HepG2 (cell line): Measurements from ENCODE around the gene CARMIL1. TPM values are rescaled to one million over a fixed set of nuclear protein-coding genes. Genes with fewer than 3 reads are reported as not detected.

Experiments used
- ATAC-seq: fragments of 200-7000 bp; cut with Tn5 transposase; 3 replicates; pipeline ENCODE4 v1.9.1; 2020; ENCODE audit warnings: mild to moderate bottlenecking, moderate library complexity
- BruUV-seq: library from RNA; stranded (reverse); fragments of 400-500 nt; replicated peaks from 2 replicates; lab custom pipeline; 2021; lab: Mats Ljungman, UMichigan
- CTCF ChIA-PET: fragments of 300-600 bp; formaldehyde crosslinking; extraction: SDS; loops from one replicate; lab custom pipeline; 2021; ENCODE audit warnings: low total read pairs, inconsistent platforms, low intra/inter-chr PET ratio; lab: Yijun Ruan, JAX
- POLR2A ChIA-PET: fragments of 350-600 bp; sonication (Branson Sonifier 250); formaldehyde crosslinking; loops from one replicate; lab custom pipeline; 2020; ENCODE audit warnings: antibody characterized with exemption, inconsistent platforms; lab: Yijun Ruan, JAX
- DNase-seq: peaks from one replicate; pipeline ENCODE4 v3.0.0-alpha.2; 2015; ENCODE audit warnings: low spot score
- FAIRE-seq: peaks from 3 replicates; lab custom pipeline; 2011; peaks lifted over from hg19 to GRCh38; lab: Jason Lieb, UNC
- H2AFZ ChIP-seq: one replicate; pipeline ENCODE4 v1.6.1; 2011; ENCODE audit warnings: low read length, inconsistent platforms
- H3K27ac ChIP-seq: fragments of 300-600 bp; 3 replicates; pipeline ENCODE4 v1.8.0; 2011; ENCODE audit warnings: mixed run types, mild to moderate bottlenecking, mixed read lengths, low read length, inconsistent platforms; ENCODE audit not compliant: insufficient read depth; ENCODE audit errors: extremely low read length
- H3K27me3 ChIP-seq, 2 experiments: fragments of 200-600 bp in 1 of 2; 2 replicates in 1 of 2; 3 replicates in 1 of 2; pipeline versions ENCODE4 v1.6.0 to v1.8.0; 2011; ENCODE audit warnings: low read length in 2 of 2, mild to moderate bottlenecking in 2 of 2, moderate library complexity in 2 of 2, inconsistent platforms in 1 of 2; ENCODE audit not compliant: insufficient read depth in 2 of 2, control insufficient read depth in 1 of 2
- H3K36me3 ChIP-seq, 2 experiments: fragments of 200-600 bp in 1 of 2; replicated peaks in 1 of 2; 2 replicates in 1 of 2; 3 replicates in 1 of 2; pipeline versions ENCODE4 v1.5.1 to v1.8.0; 2011; ENCODE audit warnings: low read length in 2 of 2, inconsistent platforms in 1 of 2; ENCODE audit not compliant: insufficient read depth in 2 of 2, control insufficient read depth in 1 of 2
- H3K4me1 ChIP-seq: 2 replicates; pipeline ENCODE4 v1.5.1; 2012; ENCODE audit warnings: low read length, inconsistent platforms; ENCODE audit not compliant: insufficient read depth
- H3K4me2 ChIP-seq: 2 replicates; pipeline ENCODE4 v1.6.0; 2011; ENCODE audit warnings: low read depth, low read length, inconsistent platforms
- H3K4me3 ChIP-seq, 3 experiments: fragments of 200-600 bp in 1 of 3; sonication (generic), shearing (Covaris generic) in 1 of 3; replicated peaks in 1 of 3; 2 replicates each; pipeline ENCODE4 v1.5.1; 2011 to 2016; ENCODE audit warnings: low read length in 3 of 3, inconsistent platforms in 2 of 3, low read depth in 2 of 3, mild to moderate bottlenecking in 2 of 3, control low read depth in 1 of 3, mixed read lengths in 1 of 3; ENCODE audit not compliant: insufficient read depth in 1 of 3
- H3K79me2 ChIP-seq: one replicate; pipeline ENCODE4 v1.6.1; 2011; ENCODE audit warnings: low read length, inconsistent platforms; ENCODE audit not compliant: insufficient read depth
- H3K9ac ChIP-seq: 2 replicates; pipeline ENCODE4 v1.6.0; 2011; ENCODE audit warnings: mild to moderate bottlenecking, low read depth, low read length, inconsistent platforms; ENCODE audit not compliant: insufficient read depth
- H3K9me3 ChIP-seq: 2 replicates; pipeline ENCODE4 v1.5.1; 2012; ENCODE audit warnings: mild to moderate bottlenecking, low read length
- H4K20me1 ChIP-seq: 2 replicates; pipeline ENCODE4 v1.6.0; 2011; ENCODE audit warnings: inconsistent platforms, mild to moderate bottlenecking, low read length, moderate library complexity; ENCODE audit not compliant: insufficient read depth
- EHMT2 ChIP-seq: fragments of 200-600 bp; sonication (generic); IDR thresholded peaks from 2 replicates; pipeline ENCODE4 v1.7.0; 2017; ENCODE audit warnings: antibody characterized with exemption, low read depth, low read length, borderline replicate concordance
- MAFF ChIP-seq: IDR thresholded peaks from 2 replicates; pipeline ENCODE4 v1.6.1; 2011; ENCODE audit warnings: low read depth, low read length, improper control_type of control experiment
- MAFK ChIP-seq, 2 experiments: IDR thresholded peaks in 1 of 2; conservative IDR thresholded peaks in 1 of 2; 2 replicates each; pipeline ENCODE4 v1.6.1; 2011; ENCODE audit warnings: improper control_type of control experiment in 2 of 2, low read length in 2 of 2
- ZFP36L1 ChIP-seq: sonication (generic); formaldehyde crosslinking; IDR thresholded peaks from 2 replicates; pipeline ENCODE4 v1.8.0; 2022; ENCODE audit warnings: mild to moderate bottlenecking, missing genetic modification reagents, moderate library complexity
- ZNF773 ChIP-seq: sonication (generic); formaldehyde crosslinking; IDR thresholded peaks from 2 replicates; pipeline ENCODE4 v1.4.0; 2020; ENCODE audit warnings: missing genetic modification reagents, borderline replicate concordance
- ZNF781 ChIP-seq: sonication (generic); formaldehyde crosslinking; IDR thresholded peaks from 2 replicates; pipeline ENCODE4 v1.5.1; 2020; ENCODE audit warnings: borderline replicate concordance, mild to moderate bottlenecking, missing genetic modification reagents; ENCODE audit errors: not compliant biosample characterization
- WGBS: methylation state at CpG from one replicate; pipeline ENCODE4 v1.1.6; 2017; ENCODE audit warnings: low lambda C conversion rate; 5-methylcytosine and 5-hydroxymethylcytosine counted together
- in situ Hi-C: cut with HindIII; loops from 2 replicates; pipeline ENCODE4 v1.10.0; 2017; ENCODE audit warnings: low pct_unique_long_range_greater_than_20kb; ENCODE audit not compliant: extremely low pct_ligation_motif_present
- intact Hi-C: fragments of 100-400 bp; cut with micrococcal nuclease; formaldehyde crosslinking; loops from one replicate; pipeline ENCODE4 v1.10.0; 2022; ENCODE audit not compliant: unreplicated experiment
- polyA plus RNA-seq, 8 experiments: library from polyadenylated mRNA; depleted of rRNA in 3 of 8; stranded (reverse) in 7 of 8; unstranded in 1 of 8; fragments of >200 nt; fragmentation: Illumina TruSeq in 4 of 8; extraction: Trizol in 4 of 8; gene quantifications; 2 replicates each; pipeline versions ENCODE4 v1.2.1 to v1.2.3, GENCODE V29; 2011 to 2016; ENCODE audit warnings: low read depth in 4 of 8, missing spikeins in 1 of 8, mixed read lengths in 1 of 8; ENCODE audit not compliant: insufficient read depth in 1 of 8
- total RNA-seq, 5 experiments: library from RNA; depleted of rRNA; stranded (reverse); fragments of >200 nt; fragmentation: Illumina TruSeq; extraction: Trizol; gene quantifications; 2 replicates each; pipeline ENCODE4 v1.2.3, GENCODE V29; 2016; ENCODE audit warnings: low read depth in 1 of 5
- TF ChIP-seq, protein P1 (sequence below): sonication (generic); formaldehyde crosslinking; IDR thresholded peaks from 2 replicates; pipeline ENCODE4 v1.5.0; 2020; ENCODE audit warnings: mild to moderate bottlenecking, missing genetic modification reagents
- TF ChIP-seq, protein P2 (sequence below): sonication (generic); formaldehyde crosslinking; conservative IDR thresholded peaks from 2 replicates; pipeline ENCODE4 v1.4.0; 2020; ENCODE audit warnings: missing genetic modification reagents
- TF ChIP-seq, protein P3 (sequence below): sonication (generic); formaldehyde crosslinking; IDR thresholded peaks from 2 replicates; pipeline ENCODE4 v1.4.0; 2020; ENCODE audit warnings: mild to moderate bottlenecking, missing genetic modification reagents

The CARMIL1 gene
- total and polyA plus RNA-seq, 2 of the 13 experiments (the other 11 are each of a cell fraction or from before 2014, with no cell fraction given): 1.8 to 2.6 TPM

DNA sequence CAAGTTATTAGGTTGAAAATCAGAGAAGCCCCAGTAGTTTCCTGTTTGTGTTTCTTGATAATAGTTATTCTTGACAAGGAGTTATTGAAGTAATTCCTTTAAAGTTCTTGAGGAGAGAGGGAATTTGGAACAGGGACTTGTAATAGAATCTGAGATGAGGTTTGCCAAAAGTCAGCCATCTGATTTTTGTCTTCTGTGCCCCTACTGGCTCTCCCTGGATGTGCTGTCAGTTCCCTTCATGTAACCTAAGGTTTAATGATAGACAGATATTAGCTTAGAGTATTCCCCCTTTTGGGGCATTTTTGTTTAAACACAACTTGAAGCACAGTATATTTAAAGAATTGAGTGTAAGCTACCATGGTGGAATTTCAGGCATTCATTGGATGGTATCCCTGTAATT is 71.4 kb downstream of the CARMIL1 start (continued):
- TF ChIP-seq, protein P1, sequence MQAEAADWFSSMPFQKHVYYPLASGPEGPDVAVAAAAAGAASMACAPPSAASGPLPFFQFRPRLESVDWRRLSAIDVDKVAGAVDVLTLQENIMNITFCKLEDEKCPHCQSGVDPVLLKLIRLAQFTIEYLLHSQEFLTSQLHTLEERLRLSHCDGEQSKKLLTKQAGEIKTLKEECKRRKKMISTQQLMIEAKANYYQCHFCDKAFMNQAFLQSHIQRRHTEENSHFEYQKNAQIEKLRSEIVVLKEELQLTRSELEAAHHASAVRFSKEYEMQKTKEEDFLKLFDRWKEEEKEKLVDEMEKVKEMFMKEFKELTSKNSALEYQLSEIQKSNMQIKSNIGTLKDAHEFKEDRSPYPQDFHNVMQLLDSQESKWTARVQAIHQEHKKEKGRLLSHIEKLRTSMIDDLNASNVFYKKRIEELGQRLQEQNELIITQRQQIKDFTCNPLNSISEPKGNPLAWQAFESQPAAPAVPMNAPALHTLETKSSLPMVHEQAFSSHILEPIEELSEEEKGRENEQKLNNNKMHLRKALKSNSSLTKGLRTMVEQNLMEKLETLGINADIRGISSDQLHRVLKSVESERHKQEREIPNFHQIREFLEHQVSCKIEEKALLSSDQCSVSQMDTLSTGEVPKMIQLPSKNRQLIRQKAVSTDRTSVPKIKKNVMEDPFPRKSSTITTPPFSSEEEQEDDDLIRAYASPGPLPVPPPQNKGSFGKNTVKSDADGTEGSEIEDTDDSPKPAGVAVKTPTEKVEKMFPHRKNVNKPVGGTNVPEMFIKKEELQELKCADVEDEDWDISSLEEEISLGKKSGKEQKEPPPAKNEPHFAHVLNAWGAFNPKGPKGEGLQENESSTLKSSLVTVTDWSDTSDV (CRISPR knock-in tag): no peak
- no peak for TF ChIP-seq ZFP36L1 (CRISPR knock-in tag)
- TF ChIP-seq, protein P2, sequence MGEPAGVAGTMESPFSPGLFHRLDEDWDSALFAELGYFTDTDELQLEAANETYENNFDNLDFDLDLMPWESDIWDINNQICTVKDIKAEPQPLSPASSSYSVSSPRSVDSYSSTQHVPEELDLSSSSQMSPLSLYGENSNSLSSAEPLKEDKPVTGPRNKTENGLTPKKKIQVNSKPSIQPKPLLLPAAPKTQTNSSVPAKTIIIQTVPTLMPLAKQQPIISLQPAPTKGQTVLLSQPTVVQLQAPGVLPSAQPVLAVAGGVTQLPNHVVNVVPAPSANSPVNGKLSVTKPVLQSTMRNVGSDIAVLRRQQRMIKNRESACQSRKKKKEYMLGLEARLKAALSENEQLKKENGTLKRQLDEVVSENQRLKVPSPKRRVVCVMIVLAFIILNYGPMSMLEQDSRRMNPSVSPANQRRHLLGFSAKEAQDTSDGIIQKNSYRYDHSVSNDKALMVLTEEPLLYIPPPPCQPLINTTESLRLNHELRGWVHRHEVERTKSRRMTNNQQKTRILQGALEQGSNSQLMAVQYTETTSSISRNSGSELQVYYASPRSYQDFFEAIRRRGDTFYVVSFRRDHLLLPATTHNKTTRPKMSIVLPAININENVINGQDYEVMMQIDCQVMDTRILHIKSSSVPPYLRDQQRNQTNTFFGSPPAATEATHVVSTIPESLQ (CRISPR knock-in tag): no peak

DNA sequence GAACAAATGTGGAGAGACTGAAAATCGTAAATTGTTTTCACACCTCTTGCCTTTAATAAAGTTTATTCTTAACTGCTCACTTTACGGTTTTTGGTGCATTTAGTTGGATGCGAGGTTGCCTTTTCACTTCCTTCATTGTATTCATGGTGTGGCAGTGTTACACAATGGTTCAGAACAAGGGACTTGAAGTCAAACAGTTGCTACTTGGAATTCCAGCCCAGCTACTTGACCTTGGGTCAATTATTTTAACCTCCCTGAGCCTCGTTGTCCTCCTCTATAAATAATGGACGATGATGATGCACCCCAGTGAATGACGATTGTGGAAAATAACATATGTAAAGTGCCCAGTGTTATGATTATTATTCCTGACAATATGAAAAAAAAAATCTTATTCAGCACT is 72.3 kb downstream of the CARMIL1 start:
- CTCF ChIA-PET: no interaction called here
- Histone ChIP-seq H3K9ac (no peak overlapping the region), H3K27me3 (no peaks in the 10 kb centered on the region), H4K20me1 (no peaks in the 10 kb centered on the region), H3K27ac (no peak overlapping the region), H3K9me3 (no peaks in the 10 kb centered on the region), H3K4me3 (no peak overlapping the region), H3K79me2 (no peaks in the 10 kb centered on the region), H3K4me1 (no peaks in the 10 kb centered on the region), H2AFZ (no peak overlapping the region), H3K4me2 (no peak overlapping the region), H3K36me3 (no peaks in the 10 kb centered on the region)
- in situ Hi-C loops: no loop called here
- TF ChIP-seq MAFF: peak; percentile 46; the same call in 1 of the 2 replicates
- no peak for TF ChIP-seq ZNF773 (CRISPR knock-in tag)
- no peak for TF ChIP-seq EHMT2
- TF ChIP-seq ZNF781 (CRISPR knock-in tag): no peak
- TF ChIP-seq MAFK (conservative IDR thresholded peaks at IDR 0.05 in 1 of 2, IDR thresholded peaks at IDR 0.05 in 1 of 2; ENCODE audit: low read length in 2 of 2): peak in 1 of 2 experiments; percentile 37; a peak in 1 of 4 replicates
- TF ChIP-seq, protein P3, sequence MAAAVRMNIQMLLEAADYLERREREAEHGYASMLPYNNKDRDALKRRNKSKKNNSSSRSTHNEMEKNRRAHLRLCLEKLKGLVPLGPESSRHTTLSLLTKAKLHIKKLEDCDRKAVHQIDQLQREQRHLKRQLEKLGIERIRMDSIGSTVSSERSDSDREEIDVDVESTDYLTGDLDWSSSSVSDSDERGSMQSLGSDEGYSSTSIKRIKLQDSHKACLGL (CRISPR knock-in tag): no peak
- POLR2A ChIA-PET: no interaction called here
- DNase-seq (no peak), ATAC-seq (no peak), FAIRE-seq (no peak)
- intact Hi-C loops: no loop called here
- BruUV-seq: no TSS peak
- 51% methylated on average over 6 of the region's 6 CpGs for WGBS
